Panc1 (cell line): ENCODE data around the gene PLXND1.

Experiments used
- POLR2AphosphoS5 ChIP-seq: IDR thresholded peaks from 2 replicates; pipeline ENCODE4 v1.6.1; 2012; ENCODE audit warnings: mild to moderate bottlenecking, low read depth, low read length, moderate library complexity
- SIN3A ChIP-seq: IDR thresholded peaks from 2 replicates; pipeline ENCODE4 v1.6.1; 2012; ENCODE audit warnings: low read depth, mild to moderate bottlenecking, low read length, moderate library complexity, borderline replicate concordance; ENCODE audit not compliant: insufficient read depth
- TF ChIP-seq, protein P1 (sequence below): fragments of 450-650 bp; IDR thresholded peaks from 2 replicates; pipeline ENCODE4 v1.5.1; 2017; ENCODE audit warnings: mild to moderate bottlenecking

GRCh38 chr3:129513705-129514104 is 92.8 kb downstream of the PLXND1 start:
- TF ChIP-seq SIN3A (no peak), POLR2AphosphoS5 (no peak)
- TF ChIP-seq, protein P1, sequence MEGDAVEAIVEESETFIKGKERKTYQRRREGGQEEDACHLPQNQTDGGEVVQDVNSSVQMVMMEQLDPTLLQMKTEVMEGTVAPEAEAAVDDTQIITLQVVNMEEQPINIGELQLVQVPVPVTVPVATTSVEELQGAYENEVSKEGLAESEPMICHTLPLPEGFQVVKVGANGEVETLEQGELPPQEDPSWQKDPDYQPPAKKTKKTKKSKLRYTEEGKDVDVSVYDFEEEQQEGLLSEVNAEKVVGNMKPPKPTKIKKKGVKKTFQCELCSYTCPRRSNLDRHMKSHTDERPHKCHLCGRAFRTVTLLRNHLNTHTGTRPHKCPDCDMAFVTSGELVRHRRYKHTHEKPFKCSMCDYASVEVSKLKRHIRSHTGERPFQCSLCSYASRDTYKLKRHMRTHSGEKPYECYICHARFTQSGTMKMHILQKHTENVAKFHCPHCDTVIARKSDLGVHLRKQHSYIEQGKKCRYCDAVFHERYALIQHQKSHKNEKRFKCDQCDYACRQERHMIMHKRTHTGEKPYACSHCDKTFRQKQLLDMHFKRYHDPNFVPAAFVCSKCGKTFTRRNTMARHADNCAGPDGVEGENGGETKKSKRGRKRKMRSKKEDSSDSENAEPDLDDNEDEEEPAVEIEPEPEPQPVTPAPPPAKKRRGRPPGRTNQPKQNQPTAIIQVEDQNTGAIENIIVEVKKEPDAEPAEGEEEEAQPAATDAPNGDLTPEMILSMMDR = no peak
